GM18508 (cell line): ENCODE data around the gene AQP9.

ENCODE experiments used
- ATAC-seq: cut with Tn5 transposase; IDR thresholded peaks from one replicate; pipeline ENCODE4 v1.9.1; 2021; ENCODE audit warnings: moderate number of reproducible peaks; ENCODE audit not compliant: insufficient read depth, unreplicated experiment

The AQP9 gene

DNA sequence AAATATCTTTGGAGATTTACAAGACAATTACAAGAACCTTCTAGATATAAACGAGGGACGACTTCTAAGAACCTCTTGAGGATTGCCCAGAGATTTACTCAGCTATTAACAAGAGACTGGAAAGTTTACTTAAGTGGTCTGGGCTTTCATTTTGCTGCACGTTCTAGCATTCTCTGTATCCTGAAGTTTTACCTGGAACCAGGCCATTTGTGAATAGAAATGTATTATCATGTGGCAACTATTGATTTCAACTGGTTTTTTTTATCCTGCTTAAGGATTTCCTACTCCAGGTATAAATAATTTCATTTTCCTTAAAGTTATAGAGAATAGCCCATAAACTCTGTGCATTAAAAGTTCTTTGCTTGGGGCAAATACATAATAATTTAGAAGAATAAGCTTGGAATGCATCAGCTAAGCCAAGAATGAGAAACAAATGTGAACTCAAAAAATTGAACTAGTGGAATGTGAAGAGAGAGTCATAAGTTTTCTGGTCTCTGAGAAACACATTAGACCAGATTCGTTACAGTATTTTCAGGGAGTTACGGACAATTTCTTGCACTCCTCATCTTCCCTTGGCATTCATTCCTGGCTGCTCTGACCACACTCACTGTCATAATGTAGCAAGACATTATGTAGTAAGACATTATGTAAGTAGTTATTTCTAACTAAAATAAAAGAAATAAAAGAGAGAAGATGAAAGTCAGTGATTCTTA is 1.3 kb downstream of the AQP9 start:
- no peak for ATAC-seq

DNA sequence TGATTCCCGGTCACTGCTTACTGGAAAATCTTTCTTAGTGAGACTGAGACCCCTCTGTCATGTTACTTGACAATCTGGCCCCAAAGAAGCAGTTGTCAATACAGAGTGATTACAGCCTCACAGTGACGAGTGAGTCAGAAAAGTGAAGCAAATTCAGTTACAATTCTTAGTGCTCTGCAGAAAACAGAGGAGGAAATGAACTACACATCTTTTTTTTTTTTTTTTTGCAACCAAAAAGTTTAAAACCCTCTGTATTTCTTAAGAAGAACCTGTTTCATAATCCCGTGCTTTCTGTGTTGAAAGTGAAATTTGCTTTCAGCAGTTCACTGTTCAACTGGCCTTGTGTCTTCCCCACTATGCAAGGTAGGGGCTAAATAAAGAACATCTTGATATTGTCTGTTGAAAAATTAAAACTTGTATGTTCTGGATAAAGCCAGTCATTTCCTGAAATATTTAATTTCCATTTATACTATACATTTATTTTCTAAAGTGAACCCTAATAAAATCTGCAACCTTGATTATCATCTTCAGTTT is 1.9 kb downstream of the AQP9 start:
- ATAC-seq = no peak

DNA sequence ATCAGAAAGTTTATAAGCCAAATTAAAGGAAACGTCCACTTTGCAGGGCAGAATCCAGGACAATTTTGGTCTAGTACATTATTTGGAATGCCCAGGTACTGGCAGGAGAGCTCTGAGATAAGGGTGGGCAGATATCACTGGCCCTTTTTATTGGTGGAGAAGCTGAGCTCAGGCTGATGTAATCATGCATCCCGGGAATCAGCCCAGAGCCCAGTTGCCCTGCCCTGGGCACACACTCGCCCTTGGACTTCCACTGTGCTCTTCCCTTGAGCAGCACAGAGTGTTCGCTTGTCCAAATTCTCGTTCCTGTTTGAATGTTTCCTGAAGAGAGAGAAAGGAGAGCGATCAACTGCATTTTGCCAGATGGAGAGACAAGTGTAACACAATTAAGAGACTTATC is 3.7 kb downstream of the AQP9 start:
- ATAC-seq = no peak

DNA sequence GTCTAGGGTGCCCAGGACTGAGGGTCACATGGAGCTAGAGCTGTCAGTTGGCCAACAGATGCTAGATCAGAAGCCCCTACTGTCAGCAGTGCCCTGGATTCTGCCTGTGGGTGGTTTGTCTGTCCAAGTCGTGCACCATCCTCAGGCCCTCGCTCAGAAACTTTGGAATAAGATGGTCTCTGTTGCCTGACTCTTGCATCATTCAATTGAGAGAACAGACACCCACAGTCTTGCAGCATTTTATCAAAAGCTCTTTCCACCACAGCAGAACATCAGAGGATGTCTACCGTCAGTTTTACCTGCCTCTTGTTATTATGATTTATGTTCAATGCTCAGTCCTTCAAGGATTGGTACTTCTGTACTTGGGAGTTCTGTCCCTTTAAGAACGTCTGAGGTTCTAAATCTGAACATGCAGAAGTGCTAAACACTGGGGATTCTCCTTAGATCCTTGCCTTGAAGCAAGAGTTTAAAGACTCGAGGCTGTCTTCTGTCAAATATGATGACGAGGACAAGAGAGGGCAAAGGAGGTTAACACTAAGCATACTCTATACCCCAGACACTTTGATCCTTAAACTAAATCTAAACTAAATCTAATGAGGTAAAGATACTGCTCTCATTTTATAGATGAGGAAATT is 4.8 kb downstream of the AQP9 start:
- no peak for ATAC-seq

DNA sequence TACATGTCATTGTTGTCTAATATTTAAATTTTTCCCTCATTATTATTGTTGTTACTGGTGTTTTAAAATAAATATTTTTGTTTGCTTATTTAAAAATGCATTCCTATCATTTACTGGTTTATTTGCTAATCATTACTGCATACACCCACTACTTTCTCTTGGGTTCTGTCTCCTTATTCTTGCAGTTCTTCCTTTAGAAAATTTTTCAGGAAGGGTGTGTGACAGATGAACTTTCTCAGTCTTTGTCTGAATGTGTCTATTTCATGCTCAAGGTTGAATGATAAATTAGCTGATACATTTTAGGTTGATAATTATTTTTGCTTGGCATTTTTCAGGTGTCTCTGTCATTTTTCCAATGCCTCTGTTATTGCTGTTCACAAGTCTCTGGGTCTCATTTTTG is 7.4 kb downstream of the AQP9 start:
- ATAC-seq = no peak

DNA sequence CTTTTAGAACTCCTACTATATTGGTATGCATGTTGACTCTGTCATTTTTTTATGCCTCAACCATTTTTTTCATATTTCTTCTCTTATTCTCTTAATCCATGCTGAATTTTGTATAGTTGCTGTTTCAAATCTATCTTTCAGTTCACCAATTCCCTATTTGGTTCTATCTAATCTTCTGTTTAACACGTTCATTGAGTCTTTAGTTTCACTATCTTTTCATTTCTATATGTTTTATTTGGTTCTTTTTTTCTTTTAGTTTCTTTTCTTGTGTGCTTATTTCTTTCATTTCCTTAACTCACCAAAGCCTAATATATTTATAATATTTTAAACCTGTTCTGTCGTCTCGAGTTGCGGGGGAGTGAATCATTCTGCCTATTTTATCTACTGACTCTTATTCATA is 8.0 kb downstream of the AQP9 start:
- ATAC-seq = no peak

DNA sequence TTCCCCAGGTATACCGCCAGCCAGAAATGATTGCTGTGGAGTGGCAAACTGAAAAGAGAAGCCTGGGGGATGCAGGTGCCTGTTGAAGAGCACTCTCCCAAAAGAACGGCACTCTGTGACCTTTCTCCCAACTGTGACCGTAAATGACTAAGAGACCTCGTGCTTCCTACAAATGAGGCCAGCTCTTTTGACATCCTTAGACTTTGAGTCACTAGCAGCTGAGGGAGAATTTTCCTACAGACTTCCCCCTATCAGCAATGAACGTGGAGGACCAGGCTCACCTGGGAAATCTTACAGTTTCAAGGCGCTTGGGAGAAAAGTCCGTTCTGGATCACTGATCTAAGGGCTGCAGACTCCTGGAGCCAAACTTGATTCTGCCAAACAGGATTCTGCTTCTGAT is 8.6 kb downstream of the AQP9 start:
- no peak for ATAC-seq

DNA sequence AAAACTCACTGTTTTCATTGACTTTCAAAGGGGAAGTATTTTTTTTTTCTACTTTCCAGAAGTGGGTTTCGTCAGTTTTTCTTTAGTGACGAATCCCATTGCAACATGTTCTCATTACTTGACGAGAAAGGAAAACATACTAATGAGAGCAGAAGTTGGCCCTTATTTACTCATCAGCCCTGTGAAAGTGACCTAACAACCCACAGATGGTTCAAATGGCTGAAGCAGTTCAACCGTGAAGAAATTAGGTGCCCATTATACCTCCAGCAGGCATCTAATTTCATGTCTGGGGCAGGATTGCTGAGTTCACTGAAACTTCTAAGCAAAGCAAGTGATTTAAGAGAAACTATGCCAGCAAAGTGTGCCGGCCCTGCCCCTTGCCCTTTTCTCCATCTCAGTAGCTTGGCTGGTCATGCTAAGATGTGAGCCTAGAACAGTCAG is 9.0 kb downstream of the AQP9 start:
- ATAC-seq = no peak

DNA sequence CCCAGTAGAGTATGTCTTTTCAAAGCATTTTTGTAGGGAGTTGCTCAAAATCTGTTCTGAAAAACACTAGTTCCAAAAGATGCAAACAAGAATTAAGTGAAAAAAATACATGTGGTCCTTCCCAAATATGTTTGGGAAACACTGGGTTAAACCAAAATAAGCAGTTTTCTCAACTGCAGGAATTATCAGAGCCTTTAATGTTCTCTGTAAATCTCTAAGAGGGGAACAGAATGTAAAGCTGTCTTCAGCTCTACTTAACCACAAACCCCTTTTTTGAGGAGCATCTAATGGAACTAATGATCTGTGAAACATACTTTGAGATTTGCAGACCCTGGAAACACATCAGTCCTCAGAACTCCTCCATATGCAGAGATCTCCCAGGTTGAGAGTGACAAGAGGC is 9.9 kb downstream of the AQP9 start:
- ATAC-seq = no peak

DNA sequence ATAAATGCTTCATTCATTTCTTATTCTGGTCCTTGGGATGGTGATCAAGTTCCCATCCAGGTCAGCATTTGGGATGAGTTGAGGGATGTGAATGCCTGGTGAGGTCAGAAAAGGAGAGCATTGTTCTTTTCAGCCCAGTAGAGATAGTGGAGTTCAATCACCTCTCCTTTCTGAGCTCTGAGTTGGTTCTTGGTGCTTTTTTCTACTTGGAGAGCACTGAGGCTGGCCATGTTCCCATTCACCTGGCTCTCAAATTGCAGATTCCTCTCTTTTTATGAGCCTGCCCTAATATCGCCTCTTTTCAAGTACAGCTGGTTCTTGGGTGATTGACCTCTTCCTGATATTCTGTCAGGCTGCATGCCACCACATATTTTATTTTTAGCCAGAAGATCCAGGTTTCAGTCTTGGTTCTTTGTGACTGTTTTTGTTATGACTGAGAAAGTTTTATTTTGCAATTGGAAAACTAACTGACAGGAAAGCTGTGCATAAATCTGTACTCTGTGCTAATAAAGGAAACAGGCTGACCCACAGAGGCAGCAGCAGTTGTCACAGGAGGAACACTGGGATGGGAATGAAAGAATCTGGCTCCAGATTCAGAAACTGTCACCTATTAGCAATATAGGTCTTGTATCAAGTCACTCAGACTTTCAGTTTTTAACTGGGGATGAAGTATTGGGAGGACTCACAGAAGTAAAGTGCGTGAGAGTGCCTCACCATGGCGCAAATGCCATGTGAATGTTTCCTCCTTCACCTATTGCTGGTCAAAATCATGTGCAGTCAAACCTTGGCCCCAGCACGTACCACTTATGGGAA is 10.7 kb downstream of the AQP9 start:
- ATAC-seq = no peak

DNA sequence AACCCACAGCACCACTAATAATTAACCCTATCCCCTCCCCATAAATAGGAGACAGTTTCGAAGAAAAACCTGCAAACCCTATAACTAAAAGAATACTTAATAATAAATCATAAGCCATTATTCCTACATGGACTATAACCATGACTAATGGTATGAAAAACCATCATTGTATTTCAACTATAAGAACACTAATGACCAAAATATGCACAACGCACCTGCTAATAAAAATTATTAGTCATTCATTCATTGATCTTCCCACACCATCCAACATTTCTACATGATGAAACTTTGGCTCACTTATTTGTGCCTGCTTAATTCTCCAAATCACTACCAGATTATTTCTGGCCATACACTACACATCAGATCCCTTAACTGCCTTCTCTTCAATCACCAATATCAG is 16.6 kb downstream of the AQP9 start:
- ATAC-seq = no peak

DNA sequence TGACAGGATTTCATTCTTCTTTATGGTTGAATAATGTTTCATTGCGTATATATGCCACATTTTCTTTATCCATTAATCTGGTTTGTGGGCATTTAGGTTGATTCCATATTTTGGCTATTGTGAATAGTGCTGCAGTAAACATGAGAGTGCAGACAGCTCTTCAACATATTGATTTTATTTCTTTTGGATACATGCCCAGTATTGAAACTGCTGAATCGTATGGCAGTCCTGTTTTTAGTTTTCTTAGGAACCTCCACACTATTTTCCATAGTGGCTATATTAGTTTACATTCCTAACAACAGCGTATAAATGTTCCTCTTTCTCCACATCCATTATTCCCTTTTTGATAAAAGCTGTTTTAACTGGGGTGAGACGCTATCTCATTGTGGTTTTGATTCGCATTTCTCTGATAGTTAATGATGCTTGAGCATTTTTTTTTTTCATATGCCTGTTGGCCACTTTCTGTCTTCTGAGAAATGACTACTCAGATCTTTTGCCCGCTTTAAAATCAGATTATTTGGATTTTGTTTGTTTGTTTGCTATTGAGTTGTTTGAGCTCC is 21.7 kb downstream of the AQP9 start:
- ATAC-seq = no peak

DNA sequence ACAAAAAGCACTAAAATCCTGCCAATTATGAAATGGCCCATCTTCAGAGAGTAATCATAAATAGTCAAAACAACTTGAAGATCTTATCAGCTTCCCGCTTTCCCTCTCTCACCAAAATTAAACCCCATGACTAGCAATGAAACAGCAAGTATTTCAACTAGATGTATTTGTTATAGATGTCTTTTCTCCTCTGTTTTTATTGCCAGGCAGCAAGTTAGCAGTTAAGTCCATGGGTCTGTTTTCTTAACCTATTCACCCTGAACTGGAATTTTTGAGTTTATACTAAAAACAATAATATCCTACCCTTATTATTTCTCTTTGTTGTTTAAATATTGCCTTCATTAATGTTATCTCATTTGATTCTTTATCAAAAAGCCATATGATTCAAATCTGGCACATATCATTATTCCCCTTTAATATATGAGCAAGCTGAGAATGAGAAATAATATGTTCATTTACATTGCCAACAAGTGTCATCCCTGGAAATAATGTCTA is 23.3 kb downstream of the AQP9 start:
- ATAC-seq = no peak

DNA sequence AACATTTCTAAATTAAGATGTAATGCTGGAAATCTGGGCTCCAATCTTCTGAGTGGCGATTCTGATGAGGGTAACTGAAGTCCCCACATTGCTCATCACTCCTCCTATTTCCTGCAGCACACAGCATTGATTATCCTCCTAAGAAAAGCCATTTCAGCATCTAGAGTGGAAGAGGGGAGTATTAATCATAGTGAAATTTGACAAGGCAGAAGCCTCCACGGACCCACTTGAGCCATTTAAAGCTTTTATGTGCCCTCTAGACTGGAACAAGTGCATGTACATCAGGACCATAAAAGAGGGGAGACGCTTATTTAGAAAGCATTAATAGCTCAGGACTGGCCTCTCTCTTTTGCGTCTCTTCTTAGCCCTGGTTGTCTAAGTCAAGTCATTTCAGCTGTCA is 25.8 kb downstream of the AQP9 start:
- ATAC-seq = no peak

DNA sequence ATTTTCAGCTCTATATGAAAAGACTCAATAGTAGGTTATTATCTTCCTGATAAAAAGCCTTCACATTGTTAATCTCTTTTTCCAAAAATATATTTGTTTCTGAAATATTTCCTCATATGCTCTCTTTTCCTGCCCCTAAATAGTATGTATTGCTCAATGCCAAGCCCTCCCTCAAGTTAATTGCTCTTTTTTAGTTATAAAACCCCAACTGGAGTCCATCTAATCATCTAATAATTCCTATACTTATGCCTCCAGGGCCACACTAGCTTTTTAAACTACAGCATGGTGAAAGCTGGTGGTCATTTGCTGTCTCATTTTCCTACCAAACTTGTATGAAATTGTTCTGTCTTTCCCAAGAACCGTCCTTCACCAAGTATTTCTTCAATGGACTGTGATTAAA is 26.7 kb downstream of the AQP9 start:
- no peak for ATAC-seq

DNA sequence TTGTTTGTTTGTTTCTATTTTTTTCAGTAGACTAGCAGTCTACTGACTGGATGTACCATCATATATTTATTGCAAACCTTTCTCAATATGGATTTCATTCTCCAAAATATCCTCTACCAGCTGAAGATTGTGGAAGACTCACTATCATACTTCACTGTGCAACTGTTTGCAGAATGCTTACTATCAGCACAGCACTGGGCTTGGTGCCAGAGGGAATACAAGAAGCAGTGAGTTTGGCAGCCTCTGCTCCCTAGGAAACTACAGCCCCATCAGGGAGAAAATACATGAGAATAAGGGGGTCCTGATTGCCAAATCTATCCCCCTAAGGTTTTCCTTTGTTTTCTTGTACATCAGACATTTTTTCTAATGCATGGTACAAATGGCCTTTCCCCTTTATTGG is 27.5 kb downstream of the AQP9 start:
- ATAC-seq = no peak

DNA sequence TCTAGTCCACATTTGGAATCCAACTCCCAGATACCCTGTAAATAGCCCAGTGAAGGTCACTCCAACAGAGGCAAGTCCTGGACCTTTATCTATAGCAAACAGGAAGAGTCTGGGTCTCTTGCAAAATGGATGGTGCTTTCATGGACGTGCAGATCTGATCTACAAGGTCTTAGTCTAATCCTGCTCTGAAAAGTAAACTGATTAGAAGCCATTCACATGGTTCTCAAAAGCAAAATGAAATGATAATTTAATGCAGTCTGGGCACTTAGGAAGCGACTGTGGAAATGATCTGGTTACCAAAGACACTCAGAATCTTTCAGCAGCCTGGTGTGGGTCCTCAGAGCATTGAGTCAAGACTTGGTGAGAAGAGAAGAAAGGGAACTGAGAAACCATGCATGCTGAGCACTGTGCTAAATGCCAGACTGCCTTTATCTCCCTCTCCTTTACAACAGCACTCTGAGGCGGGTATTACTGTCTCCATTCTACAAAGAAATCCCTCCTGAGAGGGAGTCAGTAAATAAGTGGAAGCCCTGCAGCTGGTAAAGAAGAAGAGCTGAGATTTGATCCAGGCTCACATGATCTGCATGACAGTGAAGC is 29.0 kb downstream of the AQP9 start:
- ATAC-seq = no peak

DNA sequence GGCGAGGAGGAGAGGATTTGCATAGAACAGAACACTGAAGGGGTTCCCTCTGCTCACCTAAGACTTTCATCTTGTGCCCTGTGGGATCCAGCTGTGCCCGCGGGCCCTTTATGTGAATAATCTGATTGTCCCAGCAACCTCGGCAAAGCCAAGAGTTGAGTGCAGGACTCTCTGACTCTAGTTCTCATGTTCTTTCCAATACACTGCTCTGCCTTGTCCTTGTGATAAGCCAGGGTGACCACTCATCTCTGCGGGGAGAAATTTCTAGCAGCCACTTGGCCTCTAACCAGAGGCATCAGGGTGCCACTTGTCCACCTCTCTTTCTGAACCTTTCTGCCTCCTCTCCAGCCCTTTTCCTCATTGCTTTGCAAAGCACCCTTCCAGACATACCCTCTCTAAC is 31.8 kb downstream of the AQP9 start:
- no peak for ATAC-seq

DNA sequence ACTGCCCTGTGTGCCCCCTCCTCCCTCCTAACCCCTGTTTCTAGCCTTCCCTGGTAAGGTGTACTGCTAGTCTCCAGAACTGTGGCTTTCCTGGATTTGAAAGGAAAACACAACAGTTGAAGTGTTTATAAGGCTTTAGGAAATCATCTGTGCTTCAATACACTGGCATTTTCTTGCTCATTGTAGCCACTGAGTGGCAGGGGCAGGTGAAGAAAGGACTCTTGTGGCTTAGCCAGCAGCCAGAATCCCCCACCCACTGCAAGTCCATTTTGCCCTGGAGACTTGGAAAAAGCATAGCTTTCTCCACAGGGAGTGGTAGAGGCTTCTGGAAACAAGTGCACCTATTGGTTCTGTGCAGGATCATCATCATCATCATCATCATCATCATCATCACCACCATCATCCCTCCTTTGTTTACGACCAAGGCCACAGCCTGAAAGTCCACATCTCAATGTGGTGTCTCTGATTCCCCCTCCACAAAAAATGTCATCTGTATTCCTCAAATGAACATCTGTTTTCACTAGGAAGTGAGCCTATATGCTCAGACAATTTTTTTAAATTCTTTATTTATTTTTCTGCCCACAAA is 33.4 kb downstream of the AQP9 start:
- ATAC-seq = no peak

DNA sequence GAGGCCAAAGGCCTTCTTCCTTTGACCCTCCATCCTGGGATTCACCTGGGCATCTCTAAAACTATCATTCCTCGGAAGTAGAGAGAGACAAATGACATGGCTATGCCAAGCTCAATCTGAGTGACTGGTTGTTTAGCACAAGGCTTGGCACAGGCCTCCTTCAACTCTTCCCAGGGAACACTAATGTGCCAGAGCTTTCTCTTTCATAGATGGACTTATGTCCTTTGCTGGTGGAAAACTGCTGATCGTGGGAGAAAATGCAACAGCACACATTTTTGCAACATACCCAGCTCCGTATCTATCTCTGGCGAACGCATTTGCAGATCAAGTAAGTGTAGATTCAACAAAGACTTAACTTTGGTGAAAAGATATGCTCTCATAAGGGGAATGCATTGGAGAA is 36.5 kb downstream of the AQP9 start:
- ATAC-seq = no peak
